HG02870 (cell line): ENCODE data around the gene TMA7.

Source experiments
- ATAC-seq: cut with Tn5 transposase; IDR thresholded peaks from one replicate; pipeline ENCODE4 v1.9.1; 2021; ENCODE audit warnings: mild to moderate bottlenecking, moderate library complexity; ENCODE audit not compliant: unreplicated experiment

TMA7 gene

DNA sequence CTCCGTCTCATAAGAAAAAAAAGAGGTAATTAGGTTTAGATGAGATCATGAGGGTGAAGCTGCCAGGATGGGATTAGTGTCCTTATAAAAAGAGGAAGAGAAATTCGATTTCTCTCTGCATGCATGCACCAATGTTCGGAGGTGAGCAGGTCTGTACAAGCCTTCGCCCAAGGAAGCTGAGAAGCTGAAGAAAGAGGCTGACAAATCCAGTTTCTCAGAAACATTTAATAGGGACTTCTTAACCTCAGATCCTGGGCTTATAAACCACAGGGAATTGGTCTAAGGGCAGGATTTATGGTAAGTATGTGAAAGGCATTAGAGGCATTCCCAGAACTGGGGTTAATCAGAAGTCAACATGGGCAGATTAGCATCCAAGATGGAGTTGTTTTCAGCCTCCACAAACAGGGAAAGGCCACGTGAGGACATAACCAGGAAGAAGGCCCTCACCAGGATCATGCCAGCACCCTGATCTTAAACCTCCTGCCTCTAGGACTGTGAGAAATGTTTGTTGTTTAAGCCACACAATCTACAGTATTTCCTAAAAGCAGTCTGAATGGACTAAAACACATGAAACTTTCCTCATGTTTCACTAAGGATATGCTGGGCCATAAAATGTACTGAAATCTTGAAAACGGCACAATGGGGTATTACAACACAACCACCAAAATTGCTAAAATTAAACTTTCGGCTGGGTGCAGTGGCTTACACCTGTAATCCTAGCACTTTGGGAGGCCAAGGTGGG lies 52.6 kb downstream of the TMA7 start:
- ATAC-seq: no peak

DNA sequence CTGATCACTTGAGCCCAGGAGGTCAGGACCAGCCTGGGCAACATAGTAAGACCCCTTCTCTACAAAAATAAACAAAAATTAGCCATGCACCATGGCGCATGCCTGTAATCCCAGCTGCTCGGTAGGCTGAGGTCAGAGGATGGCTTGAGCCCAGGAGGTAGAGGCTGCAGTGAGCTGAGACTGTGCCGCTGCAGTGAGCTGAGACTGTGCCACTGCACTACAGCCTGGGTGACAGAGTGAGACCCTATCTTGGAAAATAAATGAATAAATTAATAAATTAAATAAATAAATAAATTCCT lies 53.1 kb downstream of the TMA7 start:
- ATAC-seq: no peak
